Left lung (tissue), 10 donors: ENCODE measurements around the gene CDK6. TPM values are rescaled to one million over a fixed set of nuclear protein-coding genes. Genes with fewer than 3 reads are reported as not detected.

Experiments
- ATAC-seq: fragments of 200-7000 bp; cut with Tn5 transposase; one replicate; pipeline ENCODE4 v1.9.1; 2020; ENCODE audit warnings: moderate library complexity
- DNase-seq, 4 donors: peaks; one replicate each; pipeline ENCODE4 v3.0.0-alpha.2; 2013 to 2020
- H3K27ac ChIP-seq, 2 donors: fragments of 200-600 bp; sonication (generic) in 1 of 2; one replicate each; pipeline versions ENCODE4 v1.5.0 to v1.8.0; 2020 to 2021
- H3K27me3 ChIP-seq, 2 donors: fragments of 200-600 bp; sonication (generic) in 1 of 2; one replicate each; pipeline versions ENCODE4 v1.5.0 to v1.8.0; 2020 to 2021
- H3K36me3 ChIP-seq, 2 donors: fragments of 200-600 bp; sonication (generic) in 1 of 2; one replicate each; pipeline versions ENCODE4 v1.5.0 to v1.8.0; 2020 to 2021
- H3K4me1 ChIP-seq, 2 donors: fragments of 200-600 bp; one replicate each; pipeline ENCODE4 v1.8.0; 2021
- H3K4me3 ChIP-seq, 2 donors: fragments of 200-600 bp; sonication (generic) in 1 of 2; one replicate each; pipeline versions ENCODE4 v1.5.0 to v1.8.0; 2020 to 2021; ENCODE audit warnings: mild to moderate bottlenecking in 1 of 2
- H3K9me3 ChIP-seq, 2 donors: fragments of 200-600 bp; sonication (generic) in 1 of 2; one replicate each; pipeline versions ENCODE4 v1.5.0 to v1.8.0; 2020 to 2021
- intact Hi-C, 2 donors: fragments of 100-400 bp; cut with DNase I; formaldehyde crosslinking; loops; one replicate each; pipeline versions ENCODE4 v1.11.2 to v1.14.2; 2022
- polyA plus RNA-seq, 6 donors: library from polyadenylated mRNA; unstranded; fragments of 120-200 nt; gene quantifications; one replicate each; pipeline ENCODE4 v1.2.1, GENCODE V29; 2013; ENCODE audit not compliant: insufficient read length in 6 of 6
- total RNA-seq, 2 donors: library from RNA; stranded (reverse); fragmentation: NEBNext Ultra II Directional; extraction: Animal tissue kit (Norgen Biotek cat#: 25700); gene quantifications; one replicate each; pipeline ENCODE4 v1.2.1, GENCODE V29; 2021
- TF ChIP-seq, protein P1 (sequence below), 2 donors: fragments of 200-600 bp; sonication (generic) in 1 of 2; IDR thresholded peaks; one replicate each; pipeline versions ENCODE4 v1.5.0 to v1.8.0; 2021; ENCODE audit warnings: antibody characterized with exemption in 2 of 2
- donor health status: DM: no; HTN: yes; CAD: no.
- donor health status: DM: no; HTN: no; CAD: no.

The CDK6 gene
- total and polyA plus RNA-seq, 8 donors = 20.3 to 52.2 (median 43.7) TPM

DNA sequence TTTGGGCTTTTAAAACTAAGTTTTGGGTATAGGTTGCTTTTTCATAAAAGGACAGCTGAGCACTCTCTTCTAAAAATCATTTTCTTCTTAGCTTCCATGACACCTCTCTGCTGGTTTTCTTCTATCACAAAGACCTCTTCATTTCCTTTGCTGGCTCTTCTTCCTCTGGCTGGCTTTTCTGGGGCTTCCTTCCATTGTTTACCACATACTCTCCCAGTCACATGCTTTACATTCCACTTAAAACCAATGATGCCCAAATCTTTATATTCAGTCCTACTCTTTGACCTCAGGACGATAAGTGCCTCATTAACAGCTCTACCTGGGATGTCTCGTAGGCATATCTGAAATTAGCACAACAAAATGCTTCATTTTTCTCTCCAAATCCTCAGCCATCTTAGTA is 273.0 kb downstream of the CDK6 start:
- ATAC-seq = no peak
- no peak overlapping the region for H3K4me3 ChIP-seq
- H3K4me1 ChIP-seq = no peaks in the 10 kb centered on the region
- intact Hi-C loops = no loop called here
- no peak overlapping the region for H3K27ac ChIP-seq
- peaks cover 0 to 80% of the 10 kb centered on the region in 2 donors for H3K36me3 ChIP-seq
- no peak for DNase-seq
- TF ChIP-seq, protein P1, sequence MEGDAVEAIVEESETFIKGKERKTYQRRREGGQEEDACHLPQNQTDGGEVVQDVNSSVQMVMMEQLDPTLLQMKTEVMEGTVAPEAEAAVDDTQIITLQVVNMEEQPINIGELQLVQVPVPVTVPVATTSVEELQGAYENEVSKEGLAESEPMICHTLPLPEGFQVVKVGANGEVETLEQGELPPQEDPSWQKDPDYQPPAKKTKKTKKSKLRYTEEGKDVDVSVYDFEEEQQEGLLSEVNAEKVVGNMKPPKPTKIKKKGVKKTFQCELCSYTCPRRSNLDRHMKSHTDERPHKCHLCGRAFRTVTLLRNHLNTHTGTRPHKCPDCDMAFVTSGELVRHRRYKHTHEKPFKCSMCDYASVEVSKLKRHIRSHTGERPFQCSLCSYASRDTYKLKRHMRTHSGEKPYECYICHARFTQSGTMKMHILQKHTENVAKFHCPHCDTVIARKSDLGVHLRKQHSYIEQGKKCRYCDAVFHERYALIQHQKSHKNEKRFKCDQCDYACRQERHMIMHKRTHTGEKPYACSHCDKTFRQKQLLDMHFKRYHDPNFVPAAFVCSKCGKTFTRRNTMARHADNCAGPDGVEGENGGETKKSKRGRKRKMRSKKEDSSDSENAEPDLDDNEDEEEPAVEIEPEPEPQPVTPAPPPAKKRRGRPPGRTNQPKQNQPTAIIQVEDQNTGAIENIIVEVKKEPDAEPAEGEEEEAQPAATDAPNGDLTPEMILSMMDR (IDR thresholded peaks at IDR 0.05) = no peak
- H3K27me3 ChIP-seq = no peaks in the 10 kb centered on the region
- no peaks in the 10 kb centered on the region for H3K9me3 ChIP-seq

GRCh38 chr7:92560602-92561001 is 275.8 kb downstream of the CDK6 start:
- Histone ChIP-seq H3K36me3 (peaks cover 0 to 59% of the 10 kb centered on the region in 2 donors), H3K9me3 (no peaks in the 10 kb centered on the region), H3K4me3 (no peak overlapping the region), H3K4me1 (no peaks in the 10 kb centered on the region), H3K27me3 (no peaks in the 10 kb centered on the region), H3K27ac (no peak overlapping the region)
- no peak for DNase-seq
- TF ChIP-seq, protein P1 (IDR thresholded peaks at IDR 0.05) = no peak
- ATAC-seq = no peak
- intact Hi-C loops = no loop called here

DNA sequence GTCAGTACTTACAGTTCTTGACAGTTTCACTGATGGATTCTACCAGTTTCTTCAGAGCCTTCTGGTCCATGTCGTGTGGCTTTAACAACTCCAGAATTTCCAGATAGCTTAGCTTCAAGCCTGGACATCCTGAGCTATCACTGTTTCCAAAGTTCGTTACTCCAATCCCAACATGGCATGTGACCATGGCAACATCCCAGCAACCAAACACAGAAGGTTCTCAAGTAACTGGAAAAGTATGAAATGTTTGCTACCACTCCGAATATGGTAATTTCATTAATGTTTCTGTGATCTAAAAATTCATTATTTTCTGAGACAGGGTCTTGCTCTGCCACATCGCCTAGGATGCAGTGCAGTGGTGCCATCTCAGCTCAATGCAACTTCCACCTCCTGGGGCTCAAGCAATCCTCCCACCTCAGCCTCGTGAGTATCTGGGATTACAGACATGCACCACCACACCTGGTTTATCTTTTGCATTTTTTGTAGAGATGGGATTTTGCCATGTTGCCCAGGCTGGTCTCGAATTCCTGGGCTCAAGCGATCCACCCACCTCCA is 278.5 kb downstream of the CDK6 start:
- DNase-seq (no peak), ATAC-seq (no peak)
- TF ChIP-seq, protein P1 (IDR thresholded peaks at IDR 0.05) = no peak
- Histone ChIP-seq H3K4me1 (no peaks in the 10 kb centered on the region), H3K36me3 (peaks cover 0 to 34% of the 10 kb centered on the region in 2 donors), H3K4me3 (no peak overlapping the region), H3K9me3 (no peaks in the 10 kb centered on the region), H3K27ac (no peak overlapping the region), H3K27me3 (no peaks in the 10 kb centered on the region)
- intact Hi-C loops = no loop called here

DNA sequence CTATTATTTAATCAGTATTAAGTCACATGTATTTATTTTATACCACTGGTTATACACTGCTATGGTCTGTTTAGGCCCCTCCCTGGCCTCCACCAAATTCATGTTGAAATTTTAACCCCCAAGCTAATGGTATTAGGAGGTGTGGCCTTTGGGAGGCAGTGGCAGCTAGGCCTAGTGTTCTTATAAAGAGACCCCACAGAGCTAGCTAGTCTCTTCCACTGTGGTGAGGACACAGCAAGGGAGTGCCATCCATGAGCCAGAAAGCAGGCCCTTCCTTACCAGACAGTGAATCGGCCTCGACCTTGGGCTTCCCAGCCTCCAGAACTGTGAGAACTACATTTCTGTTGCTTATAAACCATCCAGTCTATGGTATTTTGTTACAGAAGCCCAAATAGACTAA is 279.1 kb downstream of the CDK6 start:
- intact Hi-C loops = no loop called here
- DNase-seq (no peak), ATAC-seq (no peak)
- no peaks in the 10 kb centered on the region for H3K4me1 ChIP-seq
- H3K36me3 ChIP-seq = peaks cover 0 to 27% of the 10 kb centered on the region in 2 donors
- no peaks in the 10 kb centered on the region for H3K27me3 ChIP-seq
- no peaks in the 10 kb centered on the region for H3K9me3 ChIP-seq
- H3K27ac ChIP-seq = no peak overlapping the region
- TF ChIP-seq, protein P1 (IDR thresholded peaks at IDR 0.05) = no peak
- H3K4me3 ChIP-seq = no peak overlapping the region

Other genes with a start within 250 kb of the CDK6 start
- 10 to 100 TPM; 17.2 to 22.3 TPM for gene FAM133B, start 246.2 kb downstream of the CDK6 start, total RNA-seq
- gene FAM133B, start 246.2 kb downstream of the CDK6 start, polyA plus RNA-seq = 10 to 100 TPM; 47.7 to 62.4 (median 56.5) TPM